GM12878 (cell line): ENCODE results near the gene PSME3.

Experiments used
- ATF2 ChIP-seq: IDR thresholded peaks from 2 replicates; pipeline ENCODE4 v1.6.1; 2012; ENCODE audit warnings: low read length, inconsistent platforms
- ATF7 ChIP-seq: fragments of 450-650 bp; IDR thresholded peaks from 2 replicates; pipeline ENCODE4 v1.6.1; 2016; ENCODE audit warnings: low read depth, mild to moderate bottlenecking
- BHLHE40 ChIP-seq, 2 experiments: fragments of 450-650 bp in 1 of 2; IDR thresholded peaks; 2 replicates each; pipeline ENCODE4 v1.6.1; 2011 to 2017; ENCODE audit warnings: low read depth in 2 of 2, borderline replicate concordance in 1 of 2, improper control_type of control experiment in 1 of 2, low read length in 1 of 2, mild to moderate bottlenecking in 1 of 2
- CHD2 ChIP-seq: IDR thresholded peaks from 2 replicates; pipeline ENCODE4 v1.6.1; 2011; ENCODE audit warnings: low read depth, low read length, improper control_type of control experiment, borderline replicate concordance
- CTCF ChIP-seq, 3 experiments: IDR thresholded peaks in 2 of 3; conservative IDR thresholded peaks in 1 of 3; 2 replicates each; pipeline ENCODE4 v1.5.1; 2011; ENCODE audit warnings: low read depth in 3 of 3, low read length in 3 of 3, mild to moderate bottlenecking in 3 of 3, control low read depth in 2 of 3, moderate library complexity in 2 of 3, inconsistent platforms in 1 of 3, mixed read lengths in 1 of 3; ENCODE audit not compliant: control insufficient read depth in 2 of 3, insufficient read depth in 1 of 3; ENCODE audit errors: extremely low read depth in 1 of 3
- EGR1 ChIP-seq, 2 experiments: IDR thresholded peaks; 1 replicate in 1 of 2; 2 replicates in 1 of 2; pipeline ENCODE4 v1.6.1; 2011 to 2012; ENCODE audit warnings: low read depth in 2 of 2, low read length in 2 of 2, borderline replicate concordance in 1 of 2, mild to moderate bottlenecking in 1 of 2, moderate library complexity in 1 of 2
- HDAC2 ChIP-seq: fragments of 200-600 bp; sonication (generic); IDR thresholded peaks from 2 replicates; pipeline ENCODE4 v1.6.1; 2017
- PBX3 ChIP-seq: IDR thresholded peaks from 2 replicates; pipeline ENCODE4 v1.6.1; 2011; ENCODE audit warnings: mild to moderate bottlenecking, low read depth, low read length, moderate library complexity; ENCODE audit not compliant: insufficient replicate concordance
- SMC3 ChIP-seq: IDR thresholded peaks from 2 replicates; pipeline ENCODE4 v1.6.1; 2011; ENCODE audit warnings: low read length, improper control_type of control experiment, borderline replicate concordance
- SREBF2 ChIP-seq: IDR thresholded peaks from 2 replicates; pipeline ENCODE4 v1.6.1; 2012; ENCODE audit warnings: mild to moderate bottlenecking, low read length

- TF ChIP-seq BHLHE40 (IDR thresholded peaks at IDR 0.05; ENCODE audit: borderline replicate concordance in 1 of 2, low read depth in 2 of 2, low read length in 1 of 2) (no peak), PBX3 (no peak), EGR1 (IDR thresholded peaks at IDR 0.05; ENCODE audit: borderline replicate concordance in 1 of 2, low read depth in 2 of 2, low read length in 2 of 2) (no peak), ATF7 (no peak), SMC3 (no peak), HDAC2 (no peak), CTCF (IDR thresholded peaks at IDR 0.05 in 2 of 3, conservative IDR thresholded peaks at IDR 0.05 in 1 of 3; ENCODE audit: control insufficient read depth in 2 of 3, extremely low read depth in 1 of 3, insufficient read depth in 1 of 3, low read depth in 3 of 3, low read length in 3 of 3) (no peak), SREBF2 (no peak), CHD2 (no peak), ATF2 (no peak)
Measured at GRCh38 chr17:42868338-42868737, 35.1 kb downstream of the PSME3 start.
